Suprapubic skin (tissue), 4 donors: ENCODE results near the gene NENF.

Source experiments
- CTCF ChIP-seq, 2 donors: fragments of 200-600 bp in 1 of 2; fragments of 450-650 bp in 1 of 2; sonication (generic) in 1 of 2; IDR thresholded peaks; one replicate each; pipeline ENCODE4 v1.5.1; 2016 to 2019; ENCODE audit warnings: antibody characterized with exemption in 2 of 2, mild to moderate bottlenecking in 1 of 2, moderate library complexity in 1 of 2
- EP300 ChIP-seq: sonication (generic); formaldehyde crosslinking; IDR thresholded peaks from one replicate; pipeline ENCODE4 v1.6.1; 2017; ENCODE audit warnings: antibody characterized with exemption
- POLR2A ChIP-seq, 2 donors: fragments of 450-650 bp; IDR thresholded peaks; one replicate each; pipeline ENCODE4 v1.6.1; 2017; ENCODE audit warnings: antibody characterized with exemption in 2 of 2, mild to moderate bottlenecking in 2 of 2, moderate library complexity in 2 of 2
- POLR2AphosphoS5 ChIP-seq, 3 donors: sonication (generic); formaldehyde crosslinking; IDR thresholded peaks; one replicate each; pipeline ENCODE4 v1.6.1; 2017; ENCODE audit warnings: antibody characterized with exemption in 3 of 3

GRCh38 chr1:212455803-212456528 lies 23.2 kb downstream of the NENF start:
- TF ChIP-seq CTCF (IDR thresholded peaks at IDR 0.05) = peak; percentile 93 to 96
- TF ChIP-seq POLR2AphosphoS5 (IDR thresholded peaks at IDR 0.05) = no peak
- no peak for TF ChIP-seq EP300
- TF ChIP-seq POLR2A (IDR thresholded peaks at IDR 0.05) = no peak
